OCI-LY3 (cell line): ENCODE measurements around the gene IQCH.

Experiments used
- EZH2phosphoT487 ChIP-seq: fragments of 200-600 bp; shearing (Covaris generic); IDR thresholded peaks from 2 replicates; pipeline ENCODE4 v1.6.1; 2018; ENCODE audit warnings: antibody characterized with exemption, mixed run types, low read depth
- TF ChIP-seq, protein P1 (sequence below): fragments of 200-600, 300-600 bp; sonication (generic); IDR thresholded peaks from 2 replicates; pipeline ENCODE4 v1.5.1; 2014; ENCODE audit warnings: antibody characterized with exemption, low read length, low read depth

GRCh38 chr15:67207555-67208207 lies 46.9 kb upstream of the IQCH start:
- TF ChIP-seq EZH2phosphoT487, result no peak
- TF ChIP-seq, protein P1, sequence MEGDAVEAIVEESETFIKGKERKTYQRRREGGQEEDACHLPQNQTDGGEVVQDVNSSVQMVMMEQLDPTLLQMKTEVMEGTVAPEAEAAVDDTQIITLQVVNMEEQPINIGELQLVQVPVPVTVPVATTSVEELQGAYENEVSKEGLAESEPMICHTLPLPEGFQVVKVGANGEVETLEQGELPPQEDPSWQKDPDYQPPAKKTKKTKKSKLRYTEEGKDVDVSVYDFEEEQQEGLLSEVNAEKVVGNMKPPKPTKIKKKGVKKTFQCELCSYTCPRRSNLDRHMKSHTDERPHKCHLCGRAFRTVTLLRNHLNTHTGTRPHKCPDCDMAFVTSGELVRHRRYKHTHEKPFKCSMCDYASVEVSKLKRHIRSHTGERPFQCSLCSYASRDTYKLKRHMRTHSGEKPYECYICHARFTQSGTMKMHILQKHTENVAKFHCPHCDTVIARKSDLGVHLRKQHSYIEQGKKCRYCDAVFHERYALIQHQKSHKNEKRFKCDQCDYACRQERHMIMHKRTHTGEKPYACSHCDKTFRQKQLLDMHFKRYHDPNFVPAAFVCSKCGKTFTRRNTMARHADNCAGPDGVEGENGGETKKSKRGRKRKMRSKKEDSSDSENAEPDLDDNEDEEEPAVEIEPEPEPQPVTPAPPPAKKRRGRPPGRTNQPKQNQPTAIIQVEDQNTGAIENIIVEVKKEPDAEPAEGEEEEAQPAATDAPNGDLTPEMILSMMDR, result no peak
